T1000 (cell line): Measurements from ENCODE around the gene SERPINB5.
"Not testable (repeated sequence)": the region's sequence is repeated elsewhere in the genome, so short reads cannot be mapped to it uniquely, and the experiment has no call there.

ENCODE experiments used
- DNase-seq: peaks from one replicate; lab custom pipeline; 2025; ENCODE audit warnings: mixed read lengths; lab: John Stamatoyannopoulos, UW

Gene SERPINB5, protein sequence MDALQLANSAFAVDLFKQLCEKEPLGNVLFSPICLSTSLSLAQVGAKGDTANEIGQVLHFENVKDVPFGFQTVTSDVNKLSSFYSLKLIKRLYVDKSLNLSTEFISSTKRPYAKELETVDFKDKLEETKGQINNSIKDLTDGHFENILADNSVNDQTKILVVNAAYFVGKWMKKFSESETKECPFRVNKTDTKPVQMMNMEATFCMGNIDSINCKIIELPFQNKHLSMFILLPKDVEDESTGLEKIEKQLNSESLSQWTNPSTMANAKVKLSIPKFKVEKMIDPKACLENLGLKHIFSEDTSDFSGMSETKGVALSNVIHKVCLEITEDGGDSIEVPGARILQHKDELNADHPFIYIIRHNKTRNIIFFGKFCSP

DNA sequence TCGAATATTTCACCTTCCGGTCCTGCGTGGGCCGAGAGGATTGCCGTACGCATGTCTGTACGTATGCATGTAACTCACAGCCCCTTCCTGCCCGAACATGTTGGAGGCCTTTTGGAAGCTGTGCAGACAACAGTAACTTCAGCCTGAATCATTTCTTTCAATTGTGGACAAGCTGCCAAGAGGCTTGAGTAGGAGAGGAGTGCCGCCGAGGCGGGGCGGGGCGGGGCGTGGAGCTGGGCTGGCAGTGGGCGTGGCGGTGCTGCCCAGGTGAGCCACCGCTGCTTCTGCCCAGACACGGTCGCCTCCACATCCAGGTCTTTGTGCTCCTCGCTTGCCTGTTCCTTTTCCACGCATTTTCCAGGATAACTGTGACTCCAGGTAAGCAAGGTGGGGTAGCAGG, at the start of gene SERPINB5:
Gene SERPINB5, plus strand, starts transcription at position 291 of the 400 bp plus-strand sequence. CDS start 7,471 bp downstream, outside the sequence.
- DNase-seq = no peak

DNA sequence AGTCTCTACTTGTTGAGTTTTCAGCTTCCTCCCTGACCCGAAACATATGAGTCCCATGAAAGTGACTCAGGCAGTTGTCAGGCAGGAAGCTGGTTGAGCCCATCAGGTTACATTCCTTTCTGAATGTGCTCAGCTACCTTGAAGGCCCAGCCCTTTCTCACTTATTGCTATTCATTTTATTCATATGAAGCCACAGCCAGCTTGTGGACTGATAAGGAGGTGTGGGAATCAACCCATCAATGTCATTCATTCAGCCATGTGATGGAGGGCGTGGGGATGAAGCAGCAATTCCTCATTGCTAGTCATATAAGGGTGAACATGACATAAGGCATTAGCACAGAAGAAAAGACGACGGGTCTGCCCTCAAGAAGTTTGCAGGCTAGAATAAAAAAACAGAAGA, 49.2 kb upstream of the SERPINB5 start:
- DNase-seq = no peak

- DNase-seq = no peak
Observed at GRCh38 chr18:63430526-63430925, 46.2 kb upstream of the SERPINB5 start.

DNA sequence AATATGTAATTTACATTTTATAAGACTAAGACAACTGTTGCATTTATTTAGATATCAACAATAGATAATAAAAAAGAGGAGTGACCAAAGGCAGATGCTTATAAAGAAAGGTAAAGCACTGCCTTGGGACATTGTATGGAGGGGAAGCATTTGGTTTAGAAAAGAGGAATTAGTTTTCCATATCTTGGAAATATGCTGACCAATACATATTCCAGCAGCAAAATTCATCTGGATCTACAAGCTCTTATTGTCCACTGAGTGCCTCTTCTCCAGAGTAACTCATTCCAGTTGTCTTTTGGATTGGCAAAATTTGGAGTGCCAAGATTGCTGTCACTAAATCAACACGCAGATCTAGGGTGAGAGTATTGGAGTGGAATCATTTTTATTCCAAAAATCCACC, 45.6 kb upstream of the SERPINB5 start:
- no peak for DNase-seq

DNA sequence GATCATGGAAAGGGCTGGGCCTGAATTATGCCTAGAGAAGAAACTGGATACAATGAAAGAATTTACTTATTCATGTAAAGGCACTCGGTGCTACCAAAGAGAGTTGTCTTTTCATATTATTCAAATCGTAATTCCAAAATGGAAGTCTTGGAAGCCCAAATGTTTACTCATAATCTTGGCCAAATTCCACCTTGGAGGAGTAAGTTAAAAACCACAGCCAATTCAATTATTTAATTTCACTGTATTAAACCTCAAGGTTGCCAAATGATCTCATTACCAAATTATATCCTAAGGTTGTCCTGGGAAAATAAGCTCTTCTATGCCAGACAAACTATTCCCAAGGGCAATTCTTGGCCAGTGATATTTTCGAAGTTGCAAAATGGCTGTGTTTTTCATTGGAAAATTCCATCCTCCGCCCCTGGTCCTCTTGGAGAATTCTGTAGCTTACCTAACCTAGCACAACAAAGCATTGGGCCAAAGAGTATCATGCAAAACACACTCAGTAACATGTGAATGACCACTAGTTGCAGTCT, 43.4 kb upstream of the SERPINB5 start:
- no peak for DNase-seq

DNA sequence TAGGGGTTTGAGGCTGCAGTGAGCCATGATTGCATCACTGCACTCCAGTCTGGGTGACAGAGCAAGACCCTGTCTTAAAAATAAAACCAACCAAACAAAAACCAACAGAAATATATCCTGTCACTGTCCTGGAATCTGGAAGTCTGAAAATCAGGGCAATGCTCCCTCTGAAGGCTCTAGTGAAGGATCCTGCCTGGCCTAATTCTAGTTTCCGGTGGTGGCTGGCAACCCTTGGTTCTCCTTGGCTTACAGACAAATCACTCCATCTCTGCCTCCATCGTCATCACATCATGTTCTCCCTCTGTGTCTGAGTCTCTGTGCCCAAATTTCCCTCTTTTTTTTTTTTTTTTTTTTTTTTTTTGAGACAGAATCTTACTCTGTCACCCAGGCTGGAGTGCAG, 38.6 kb upstream of the SERPINB5 start:
- DNase-seq = no peak

DNA sequence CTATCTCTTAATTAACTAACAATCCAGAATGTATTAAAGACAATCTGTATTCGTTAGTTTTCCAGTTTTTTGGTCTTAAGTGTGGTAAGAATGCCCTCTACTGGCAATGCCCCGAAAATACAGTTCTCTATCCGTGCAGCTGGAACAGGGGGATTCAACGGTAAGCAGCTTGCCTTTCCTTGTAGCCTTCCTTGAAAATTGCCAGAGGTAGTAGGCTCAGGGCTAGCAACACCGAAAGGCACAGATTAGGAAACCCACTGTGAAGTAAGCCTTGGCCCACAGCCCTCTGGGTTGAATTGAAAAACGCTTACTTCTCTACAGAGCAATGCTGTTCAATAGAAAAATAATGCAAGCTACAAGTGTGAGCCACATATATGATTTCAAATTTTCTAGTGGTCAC, 37.4 kb upstream of the SERPINB5 start:
- no peak for DNase-seq

DNA sequence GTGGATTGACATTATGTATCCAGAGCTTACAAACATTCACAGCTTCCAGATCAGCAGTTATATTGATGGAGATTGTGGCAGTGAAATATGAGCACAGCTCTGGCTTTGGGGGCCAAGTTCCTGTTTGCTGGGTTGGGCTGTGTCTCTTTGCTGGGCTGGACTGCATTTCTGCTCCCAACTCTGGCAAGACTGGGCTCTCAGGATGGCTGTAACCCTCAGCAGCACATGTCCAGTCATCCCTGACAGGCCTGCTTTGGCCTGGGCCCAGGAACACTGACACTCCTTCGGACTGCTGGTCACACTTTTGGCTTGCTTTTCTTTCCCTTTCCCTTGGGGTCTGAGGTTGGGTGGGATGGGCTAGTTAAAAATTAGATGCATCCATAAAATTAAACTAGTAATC, 36.5 kb upstream of the SERPINB5 start:
- no peak for DNase-seq

GRCh38 chr18:63440881-63441280, 35.9 kb upstream of the SERPINB5 start:
- no peak for DNase-seq

DNA sequence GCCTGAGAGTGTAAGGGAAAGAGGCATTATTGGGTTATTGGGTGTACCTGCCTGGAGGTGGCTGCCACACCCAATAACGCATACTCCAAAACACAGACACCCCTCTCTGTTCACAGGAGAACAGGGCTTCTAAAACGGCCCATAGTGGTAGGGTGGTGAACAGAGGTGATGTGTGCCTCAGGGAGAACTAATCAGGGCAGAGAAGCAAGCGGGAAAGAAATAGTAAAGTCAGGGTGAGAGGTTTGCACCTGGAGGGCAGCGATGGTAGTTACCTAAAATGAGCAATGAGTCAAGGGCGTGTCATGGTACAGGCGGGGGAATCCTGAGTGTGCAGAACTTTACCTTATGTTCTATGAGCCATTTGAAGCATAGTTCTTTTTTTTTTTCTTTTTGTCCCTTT, 32.9 kb upstream of the SERPINB5 start:
- DNase-seq = no peak

DNA sequence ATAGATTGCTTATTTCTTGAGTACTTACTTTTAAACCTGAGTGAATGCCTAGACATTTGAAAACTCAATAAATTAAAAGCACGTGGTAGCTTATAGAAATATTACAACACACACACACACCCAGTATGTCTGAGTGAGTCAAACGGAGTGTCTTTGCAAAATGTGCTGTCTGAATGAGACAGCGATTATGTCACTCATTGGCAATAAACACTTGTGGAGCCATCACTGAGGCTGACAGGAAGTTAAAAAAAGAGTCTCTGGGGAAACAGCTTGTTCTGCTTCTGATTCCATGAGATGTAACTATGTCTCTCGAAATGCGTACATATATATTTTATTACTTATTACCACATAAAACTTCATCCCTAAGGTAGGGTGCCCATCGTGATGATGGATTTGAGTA, 32.2 kb upstream of the SERPINB5 start:
- no peak for DNase-seq

GRCh38 chr18:63445037-63445436, 31.7 kb upstream of the SERPINB5 start:
- no peak for DNase-seq

DNA sequence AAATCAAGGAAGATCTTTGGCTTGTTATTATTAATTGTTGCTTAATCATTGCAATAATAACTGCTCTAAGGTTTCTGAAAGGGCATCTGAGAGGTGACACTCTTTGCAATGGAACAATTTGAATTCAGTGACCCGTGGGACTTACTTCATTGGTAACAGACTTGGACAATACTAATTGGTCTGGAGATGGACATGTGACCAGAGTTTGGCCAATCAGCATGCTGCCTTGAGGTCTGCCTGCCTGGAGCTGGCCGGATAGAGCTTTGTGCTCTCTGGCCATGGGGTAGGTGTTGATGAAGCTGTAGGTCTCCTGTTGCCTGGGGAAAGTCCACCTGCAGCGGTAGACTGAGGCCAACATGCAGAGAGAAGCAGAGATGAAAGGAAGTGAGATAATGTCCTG, 30.5 kb upstream of the SERPINB5 start:
- no peak for DNase-seq

- DNase-seq = no peak
Observed at GRCh38 chr18:63447066-63447465, 29.7 kb upstream of the SERPINB5 start.

GRCh38 chr18:63449426-63449825, 27.3 kb upstream of the SERPINB5 start:
- no peak for DNase-seq

DNA sequence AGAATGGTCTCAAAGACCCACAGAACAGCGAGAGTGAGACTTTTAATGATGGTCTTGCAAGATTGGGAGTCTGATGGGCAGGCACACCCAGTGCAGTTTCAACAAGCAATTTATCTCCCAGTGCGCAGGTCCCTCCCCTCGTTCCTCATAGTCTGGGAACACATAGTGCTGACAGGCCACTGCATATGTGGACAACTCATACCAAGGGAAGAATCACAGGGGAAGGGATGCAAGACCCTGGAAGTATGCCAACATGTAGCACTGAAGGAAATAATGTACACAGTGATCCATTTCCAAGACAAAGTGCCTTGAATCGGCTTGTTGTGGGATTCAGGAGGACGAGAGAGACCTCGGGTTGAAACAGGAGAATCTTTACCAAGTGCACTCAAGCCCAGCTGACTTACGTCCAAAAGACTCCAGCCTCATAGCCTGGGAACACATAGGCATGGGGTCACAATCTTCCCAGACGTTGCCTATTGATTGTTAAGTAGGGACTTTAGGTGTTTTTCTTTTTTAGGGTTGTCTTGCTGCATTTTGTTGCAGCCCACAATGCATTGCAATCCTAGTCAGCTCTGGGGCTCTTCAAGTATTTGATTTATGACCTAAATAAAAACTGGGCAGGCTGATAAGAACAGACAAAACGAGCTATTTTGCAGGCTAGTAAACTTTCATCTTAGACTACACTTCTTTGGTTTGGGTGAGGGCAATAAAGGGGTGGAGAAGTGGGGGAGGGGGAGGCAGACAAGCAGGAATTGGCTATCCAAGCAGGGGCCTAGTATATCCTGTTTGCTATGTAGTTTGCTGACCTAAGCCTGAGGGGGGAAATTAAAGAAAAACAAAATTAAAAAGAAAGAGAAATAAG, 24.7 kb upstream of the SERPINB5 start:
- DNase-seq = no peak

- DNase-seq = not testable (repeated sequence)
Observed at GRCh38 chr18:63452751-63453150, 24.0 kb upstream of the SERPINB5 start.

DNA sequence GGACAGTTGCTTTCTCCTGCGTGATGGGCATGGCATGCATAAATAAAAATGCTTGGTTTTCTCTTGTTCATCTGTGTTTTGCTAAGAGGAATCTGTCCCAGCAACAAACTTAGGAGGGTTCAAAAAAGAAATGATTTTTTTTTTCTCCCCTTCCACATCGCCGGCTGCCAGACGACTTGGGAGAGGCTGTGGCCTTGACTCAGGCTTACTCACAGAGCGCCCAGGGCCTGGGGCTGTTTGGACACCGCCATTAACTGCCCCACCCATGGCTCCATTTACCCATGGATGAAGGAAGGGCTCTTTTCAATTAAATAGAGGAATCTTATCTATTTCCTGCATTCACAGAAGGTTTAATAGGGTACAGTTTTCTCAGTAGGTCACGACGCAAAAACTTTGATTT, 22.3 kb upstream of the SERPINB5 start:
- peak; percentile 53 for DNase-seq

GRCh38 chr18:63457977-63458376, 18.8 kb upstream of the SERPINB5 start:
- no peak for DNase-seq

- no peak for DNase-seq
Observed at GRCh38 chr18:63460414-63460813, 16.3 kb upstream of the SERPINB5 start.

- no peak for DNase-seq
Observed at GRCh38 chr18:63464434-63464833, 12.3 kb upstream of the SERPINB5 start.

- DNase-seq = no peak
Observed at GRCh38 chr18:63465059-63465458, 11.7 kb upstream of the SERPINB5 start.

DNA sequence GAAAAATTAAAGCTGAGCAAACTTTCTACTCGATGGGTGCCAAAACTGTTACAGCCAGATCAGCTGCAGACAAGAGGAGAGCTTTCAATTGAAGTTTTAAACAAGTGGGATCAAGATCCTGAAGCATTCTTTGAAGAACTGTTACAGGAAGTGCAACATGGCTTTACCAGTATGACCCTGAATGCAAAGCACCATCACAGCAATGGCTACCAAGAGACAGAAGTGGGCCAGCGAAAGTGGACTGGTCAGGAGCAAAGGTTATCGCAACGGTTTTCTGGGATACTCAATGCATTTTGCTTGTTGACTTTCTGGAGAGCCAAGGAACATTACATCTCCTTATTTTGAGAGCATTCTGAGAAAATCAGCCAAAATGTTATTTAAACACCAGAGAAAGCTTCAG, 9.1 kb upstream of the SERPINB5 start:
- DNase-seq = no peak
